ENCODE data around the gene OR5C1. TPM values are rescaled to one million over a fixed set of nuclear protein-coding genes. Genes with fewer than 3 reads are reported as not detected.

Gene OR5C1
- total and polyA plus RNA-seq, 2 experiments from 2014 or later, result not detected

GRCh38 chr9:122815544-122815943 is 26.8 kb downstream of the OR5C1 start:
- no peak overlapping the region for H3K4me3 ChIP-seq
- no peak for DNase-seq (ENCODE audit: low spot score)
- no peak overlapping the region for H3K4me2 ChIP-seq
- no peaks in the 10 kb centered on the region for H4K20me1 ChIP-seq (ENCODE audit: insufficient read depth, poor library complexity, severe bottlenecking)
- H3K79me2 ChIP-seq, result peaks cover 3% of the 10 kb centered on the region
- H3K27me3 ChIP-seq, result no peaks in the 10 kb centered on the region
- no peak for TF ChIP-seq CTCF (IDR thresholded peaks at IDR 0.05; ENCODE audit: poor library complexity)
- H3K27ac ChIP-seq, result no peak overlapping the region
- no peak overlapping the region for H2AFZ ChIP-seq
- H3K9me2 ChIP-seq (replicated peaks; ENCODE audit: insufficient read depth), result no peaks in the 10 kb centered on the region
- no peaks in the 10 kb centered on the region for H3K9me3 ChIP-seq (ENCODE audit: low read depth)
- peaks cover 5% of the 10 kb centered on the region for H3K4me1 ChIP-seq (ENCODE audit: insufficient read depth)
- H3K36me3 ChIP-seq (replicated peaks; ENCODE audit: insufficient read depth, low read depth), result no peaks in the 10 kb centered on the region

- no peaks in the 10 kb centered on the region for H4K20me1 ChIP-seq (ENCODE audit: insufficient read depth, poor library complexity, severe bottlenecking)
- peaks cover 6% of the 10 kb centered on the region for H3K79me2 ChIP-seq
- H3K4me1 ChIP-seq (ENCODE audit: insufficient read depth), result peaks cover 5% of the 10 kb centered on the region
- DNase-seq (ENCODE audit: low spot score), result no peak
- no peak for TF ChIP-seq EZH2 (IDR thresholded peaks at IDR 0.05; ENCODE audit: borderline replicate concordance)
- no peak for TF ChIP-seq CTCF (IDR thresholded peaks at IDR 0.05; ENCODE audit: poor library complexity)
- TF ChIP-seq EZH2phosphoT487 (IDR thresholded peaks at IDR 0.05; ENCODE audit: low read depth, severe bottlenecking, unreplicated experiment), result no peak
- no peak overlapping the region for H3K4me3 ChIP-seq
- no peaks in the 10 kb centered on the region for H3K9me2 ChIP-seq (replicated peaks; ENCODE audit: insufficient read depth)
- no peaks in the 10 kb centered on the region for H3K9me3 ChIP-seq (ENCODE audit: low read depth)
- H3K4me2 ChIP-seq, result no peak overlapping the region
- no peaks in the 10 kb centered on the region for H3K36me3 ChIP-seq (replicated peaks; ENCODE audit: insufficient read depth, low read depth)
- WGBS (ENCODE audit: low lambda C conversion rate, missing lambda C conversion rate), result 95% methylated on average over 17 of the region's 17 CpGs
- no peak overlapping the region for H3K27ac ChIP-seq
- H2AFZ ChIP-seq, result no peak overlapping the region
- H3K27me3 ChIP-seq, result no peaks in the 10 kb centered on the region
Observed at GRCh38 chr9:122816163-122816867, 27.6 kb downstream of the OR5C1 start.

GRCh38 chr9:122819326-122819725 is 30.6 kb downstream of the OR5C1 start:
- Histone ChIP-seq H3K4me3 (no peak overlapping the region), H3K27me3 (no peaks in the 10 kb centered on the region), H2AFZ (no peak overlapping the region), H3K9me2 (replicated peaks; ENCODE audit: insufficient read depth) (no peaks in the 10 kb centered on the region), H3K9me3 (ENCODE audit: low read depth) (no peaks in the 10 kb centered on the region), H3K4me2 (peak overlapping the region; percentile 40), H3K36me3 (replicated peaks; ENCODE audit: insufficient read depth, low read depth) (no peaks in the 10 kb centered on the region), H3K4me1 (ENCODE audit: insufficient read depth) (peaks cover 12% of the 10 kb centered on the region), H3K27ac (peak overlapping the region; percentile 14), H4K20me1 (ENCODE audit: insufficient read depth, poor library complexity, severe bottlenecking) (no peaks in the 10 kb centered on the region), H3K79me2 (peaks cover 11% of the 10 kb centered on the region)
- DNase-seq (ENCODE audit: low spot score), result no peak
- 45% methylated on average over 3 of the region's 3 CpGs for WGBS (ENCODE audit: low lambda C conversion rate, missing lambda C conversion rate)
- TF ChIP-seq EZH2phosphoT487 (IDR thresholded peaks at IDR 0.05; ENCODE audit: low read depth, severe bottlenecking, unreplicated experiment), result no peak
- TF ChIP-seq CTCF (IDR thresholded peaks at IDR 0.05; ENCODE audit: poor library complexity), result no peak
- TF ChIP-seq EZH2 (IDR thresholded peaks at IDR 0.05; ENCODE audit: borderline replicate concordance), result no peak

Measured in hepatocyte (in vitro differentiated cells).